ENCODE measurements around the gene CAMK1D. TPM values are rescaled to one million over a fixed set of nuclear protein-coding genes. Genes with fewer than 3 reads are reported as not detected.

The CAMK1D gene
- total and polyA plus RNA-seq, 2 donors (not counting 3 experiments of a cell fraction or from before 2014, with no cell fraction given): 0.37 to 4.2 TPM

DNA sequence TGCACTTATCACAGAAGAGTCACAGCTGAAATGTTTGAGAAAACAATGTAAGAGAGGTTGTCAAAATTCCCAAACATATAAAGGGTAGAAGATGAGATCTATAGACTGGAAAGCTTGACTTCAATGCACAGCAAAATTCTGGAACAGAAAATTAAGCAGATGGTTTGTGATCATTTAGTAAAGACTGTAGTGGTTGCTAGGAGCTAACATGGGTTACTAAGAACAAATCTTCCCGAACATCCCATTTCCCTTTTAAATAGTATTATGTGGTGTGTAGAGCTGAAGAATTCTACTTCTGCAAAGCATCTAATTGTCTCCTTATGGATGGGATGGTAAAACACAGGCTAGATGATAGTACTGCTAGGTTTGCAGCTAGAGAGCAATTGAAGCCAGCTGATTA lies 312.3 kb downstream of the CAMK1D start:
- Histone ChIP-seq H2AFZ (ENCODE audit: low read depth, low read length) (no peak overlapping the region), H3K79me2 (ENCODE audit: control insufficient read depth, insufficient read depth, low read length) (no peaks in the 10 kb centered on the region), H3K9ac (replicated peaks; ENCODE audit: extremely low read depth, insufficient read depth, low read length) (no peak overlapping the region), H3K4me1 (ENCODE audit: control insufficient read depth, extremely low read depth, insufficient read depth, low read length) (no peaks in the 10 kb centered on the region), H3K9me3 (replicated peaks; ENCODE audit: control insufficient read depth, insufficient read depth, low read length) (no peaks in the 10 kb centered on the region), H4K20me1 (replicated peaks; ENCODE audit: control insufficient read depth, extremely low read depth, insufficient read depth, low read length) (no peaks in the 10 kb centered on the region), H3K27me3 (ENCODE audit: control insufficient read depth in 2 of 2, insufficient read depth in 2 of 2, low read length in 2 of 2) (peaks cover 0 to 2% of the 10 kb centered on the region in 2 experiments), H3K27ac (ENCODE audit: insufficient read depth, low read depth, low read length) (no peak overlapping the region), H3K4me2 (ENCODE audit: insufficient read depth, low read length) (no peak overlapping the region), H3K36me3 (ENCODE audit: control insufficient read depth in 2 of 2, extremely low read depth in 1 of 2, insufficient read depth in 2 of 2, low read length in 2 of 2) (no peaks in the 10 kb centered on the region), H3K9me1 (replicated peaks; ENCODE audit: control insufficient read depth, extremely low read depth, insufficient read depth, low read length) (no peaks in the 10 kb centered on the region), H3K4me3 (replicated peaks in 1 of 3; ENCODE audit: insufficient read depth in 1 of 3, low read depth in 1 of 3, low read length in 3 of 3) (no peak overlapping the region)
- CTCF ChIA-PET: interaction anchor here (0.6 to 1.5 kb wide), 5 partner anchors 12 to 399 kb away, joined by 3 to 4 read pairs (median 3); no protein-coding TSS in a partner anchor
- no peak for FAIRE-seq
- TF ChIP-seq POLR2A (IDR thresholded peaks at IDR 0.05; ENCODE audit: low read depth, low read length): no peak
- TF ChIP-seq, protein P1, sequence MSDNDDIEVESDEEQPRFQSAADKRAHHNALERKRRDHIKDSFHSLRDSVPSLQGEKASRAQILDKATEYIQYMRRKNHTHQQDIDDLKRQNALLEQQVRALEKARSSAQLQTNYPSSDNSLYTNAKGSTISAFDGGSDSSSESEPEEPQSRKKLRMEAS (IDR thresholded peaks at IDR 0.05; ENCODE audit: insufficient read depth, insufficient read length): no peak
- TF ChIP-seq, protein P2, sequence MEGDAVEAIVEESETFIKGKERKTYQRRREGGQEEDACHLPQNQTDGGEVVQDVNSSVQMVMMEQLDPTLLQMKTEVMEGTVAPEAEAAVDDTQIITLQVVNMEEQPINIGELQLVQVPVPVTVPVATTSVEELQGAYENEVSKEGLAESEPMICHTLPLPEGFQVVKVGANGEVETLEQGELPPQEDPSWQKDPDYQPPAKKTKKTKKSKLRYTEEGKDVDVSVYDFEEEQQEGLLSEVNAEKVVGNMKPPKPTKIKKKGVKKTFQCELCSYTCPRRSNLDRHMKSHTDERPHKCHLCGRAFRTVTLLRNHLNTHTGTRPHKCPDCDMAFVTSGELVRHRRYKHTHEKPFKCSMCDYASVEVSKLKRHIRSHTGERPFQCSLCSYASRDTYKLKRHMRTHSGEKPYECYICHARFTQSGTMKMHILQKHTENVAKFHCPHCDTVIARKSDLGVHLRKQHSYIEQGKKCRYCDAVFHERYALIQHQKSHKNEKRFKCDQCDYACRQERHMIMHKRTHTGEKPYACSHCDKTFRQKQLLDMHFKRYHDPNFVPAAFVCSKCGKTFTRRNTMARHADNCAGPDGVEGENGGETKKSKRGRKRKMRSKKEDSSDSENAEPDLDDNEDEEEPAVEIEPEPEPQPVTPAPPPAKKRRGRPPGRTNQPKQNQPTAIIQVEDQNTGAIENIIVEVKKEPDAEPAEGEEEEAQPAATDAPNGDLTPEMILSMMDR (IDR thresholded peaks at IDR 0.05; ENCODE audit: extremely low read depth in 1 of 2, insufficient read depth in 1 of 2, low read depth in 1 of 2, low read length in 2 of 2): no peak
- no peak for TF ChIP-seq POLR2AphosphoS5 (IDR thresholded peaks at IDR 0.05; ENCODE audit: insufficient read depth, low read depth, low read length)
- no peak for TF ChIP-seq JUN (IDR thresholded peaks at IDR 0.05; ENCODE audit: borderline replicate concordance, insufficient read depth, insufficient read length, low read depth)
- no peak for TF ChIP-seq MYC (IDR thresholded peaks at IDR 0.05; ENCODE audit: low read depth, low read length)
- TF ChIP-seq EZH2 (IDR thresholded peaks at IDR 0.05; ENCODE audit: borderline replicate concordance, low read depth, low read length, severe bottlenecking): no peak
- TF ChIP-seq GATA2 (IDR thresholded peaks at IDR 0.05; ENCODE audit: insufficient read depth, insufficient read length, low read depth, low read length): no peak
- no peak for TF ChIP-seq FOS (IDR thresholded peaks at IDR 0.05; ENCODE audit: borderline replicate concordance, insufficient read depth, low read length)
- no TSS peak for BruUV-seq (replicated peaks)
- DNase-seq (ENCODE audit: low read depth, low spot score): no peak
- intact Hi-C loops (cut with micrococcal nuclease) (no loop called here), dilution Hi-C loops (cut with MboI; ENCODE audit: extremely low pct_ligation_motif_present, low sequenced_read_pairs) (no loop called here)
- POLR2A ChIA-PET: no interaction called here

Data from endothelial cell of umbilical vein (primary cell).